ENCODE results near the gene ZNF701.
"Not testable (repeated sequence)": the region's sequence is repeated elsewhere in the genome, so short reads cannot be mapped to it uniquely, and the experiment has no call there.

ZNF701 gene

GRCh38 chr19:52566588-52566987 lies 3.5 kb upstream of the ZNF701 start:
- DNase-seq (ENCODE audit: low spot score): no peak

GRCh38 chr19:52567921-52568320 lies 2.2 kb upstream of the ZNF701 start:
- no peak for DNase-seq (ENCODE audit: low spot score)

GRCh38 chr19:52569638-52569999 lies 468 bp upstream of the ZNF701 start:
- not testable (repeated sequence) for DNase-seq (ENCODE audit: low spot score)

GRCh38 chr19:52584736-52585440 lies 14.8 kb downstream of the ZNF701 start:
- no peak for DNase-seq (ENCODE audit: low spot score)

- DNase-seq (ENCODE audit: low spot score): no peak
Observed at GRCh38 chr19:52585604-52586003, 15.5 kb downstream of the ZNF701 start.

- DNase-seq (ENCODE audit: low spot score): no peak
Observed at GRCh38 chr19:52590728-52591127, 20.6 kb downstream of the ZNF701 start.

GRCh38 chr19:52592301-52592700 lies 22.2 kb downstream of the ZNF701 start:
- no peak for DNase-seq (ENCODE audit: low spot score)

GRCh38 chr19:52593441-52593840 lies 23.4 kb downstream of the ZNF701 start:
- not testable (repeated sequence) for DNase-seq (ENCODE audit: low spot score)

- no peak for DNase-seq (ENCODE audit: low spot score)
Observed at GRCh38 chr19:52599241-52599640, 29.2 kb downstream of the ZNF701 start.

- DNase-seq (ENCODE audit: low spot score): no peak
Observed at GRCh38 chr19:52600639-52601024, 30.5 kb downstream of the ZNF701 start.

GRCh38 chr19:52601025-52601973 lies 31.2 kb downstream of the ZNF701 start:
- peak; percentile 88 for DNase-seq (ENCODE audit: low spot score)

- DNase-seq (ENCODE audit: low spot score): not testable (repeated sequence)
Observed at GRCh38 chr19:52601974-52602366, 31.9 kb downstream of the ZNF701 start.

GRCh38 chr19:52602941-52603340 lies 32.9 kb downstream of the ZNF701 start:
- no peak for DNase-seq (ENCODE audit: low spot score)

GRCh38 chr19:52603558-52604207 lies 33.6 kb downstream of the ZNF701 start:
- DNase-seq (ENCODE audit: low spot score): no peak

GRCh38 chr19:52613299-52613906 lies 43.3 kb downstream of the ZNF701 start:
- DNase-seq (ENCODE audit: low spot score): no peak

- DNase-seq (ENCODE audit: low spot score): no peak
Observed at GRCh38 chr19:52621376-52621775, 51.3 kb downstream of the ZNF701 start.

- DNase-seq (ENCODE audit: low spot score): no peak
Observed at GRCh38 chr19:52622261-52622660, 52.2 kb downstream of the ZNF701 start.

GRCh38 chr19:52626915-52627314 lies 56.8 kb downstream of the ZNF701 start:
- no peak for DNase-seq (ENCODE audit: low spot score)

- not testable (repeated sequence) for DNase-seq (ENCODE audit: low spot score)
Observed at GRCh38 chr19:52627441-52627840, 57.4 kb downstream of the ZNF701 start.

GRCh38 chr19:52635786-52636570 lies 65.9 kb downstream of the ZNF701 start:
- DNase-seq (ENCODE audit: low spot score): no peak

Measured in SW480 (cell line).